Measurements from ENCODE around the gene ATP6V0A4.

Gene ATP6V0A4

GRCh38 chr7:138797715-138798320 is at the start of gene ATP6V0A4, which contains the start of gene TMEM213:
ATP6V0A4 (minus strand) TSS chr7:138798196; CDS start chr7:138771247, 26,949 bp downstream.
TMEM213 (plus strand) TSS chr7:138797994; CDS start chr7:138798105, 111 bp downstream.
- H3K4me1 ChIP-seq (ENCODE audit: low read length): no peaks in the 10 kb centered on the region
- no peak within 1 kb of the TSS for H3K4me2 ChIP-seq (ENCODE audit: low read depth, low read length)
- H3K9ac ChIP-seq (ENCODE audit: low read length): no peak within 1 kb of the TSS
- no peaks in the 10 kb centered on the region for H3K9me2 ChIP-seq (replicated peaks; ENCODE audit: insufficient read depth, low read length)
- H3K79me2 ChIP-seq (ENCODE audit: low read length): no peaks in the 10 kb centered on the region
- H3K9me3 ChIP-seq (replicated peaks; ENCODE audit: insufficient read depth, low read length): no peaks in the 10 kb centered on the region
- no peak within 1 kb of the TSS for H2AFZ ChIP-seq (ENCODE audit: low read length)
- H3K4me3 ChIP-seq (ENCODE audit: low read length): no peak within 1 kb of the TSS
- H4K20me1 ChIP-seq (ENCODE audit: insufficient read depth, low read length): no peaks in the 10 kb centered on the region
- no peak within 1 kb of the TSS for H3K27ac ChIP-seq (ENCODE audit: low read length)
- H3K27me3 ChIP-seq (replicated peaks; ENCODE audit: insufficient read depth, low read length): no peaks in the 10 kb centered on the region
- H3K36me3 ChIP-seq (replicated peaks; ENCODE audit: insufficient read depth, low read length): no peaks in the 10 kb centered on the region
- TF ChIP-seq CTCF (IDR thresholded peaks at IDR 0.05; ENCODE audit: low read length): no peak
- TF ChIP-seq EZH2 (optimal IDR thresholded peaks at IDR 0.05; ENCODE audit: low read depth, low read length): no peak
- TF ChIP-seq EZH2phosphoT487 (IDR thresholded peaks at IDR 0.05; ENCODE audit: low read length): no peak
- H3F3A ChIP-seq (ENCODE audit: insufficient read depth, low read length): no peaks in the 10 kb centered on the region
- DNase-seq: no peak

GRCh38 chr7:138845711-138846110 is 47.7 kb upstream of the ATP6V0A4 start:
- no peak overlapping the region for H3K27ac ChIP-seq (ENCODE audit: low read length)
- TF ChIP-seq CTCF (IDR thresholded peaks at IDR 0.05; ENCODE audit: low read length): no peak
- TF ChIP-seq EZH2phosphoT487 (IDR thresholded peaks at IDR 0.05; ENCODE audit: low read length): no peak
- no peak for TF ChIP-seq EZH2 (optimal IDR thresholded peaks at IDR 0.05; ENCODE audit: low read depth, low read length)
- no peaks in the 10 kb centered on the region for H4K20me1 ChIP-seq (ENCODE audit: insufficient read depth, low read length)
- no peak overlapping the region for H3K4me2 ChIP-seq (ENCODE audit: low read depth, low read length)
- no peaks in the 10 kb centered on the region for H3K27me3 ChIP-seq (replicated peaks; ENCODE audit: insufficient read depth, low read length)
- H3K4me1 ChIP-seq (ENCODE audit: low read length): no peaks in the 10 kb centered on the region
- H3K9me3 ChIP-seq (replicated peaks; ENCODE audit: insufficient read depth, low read length): no peaks in the 10 kb centered on the region
- no peaks in the 10 kb centered on the region for H3K9me2 ChIP-seq (replicated peaks; ENCODE audit: insufficient read depth, low read length)
- no peaks in the 10 kb centered on the region for H3K36me3 ChIP-seq (replicated peaks; ENCODE audit: insufficient read depth, low read length)
- H3K79me2 ChIP-seq (ENCODE audit: low read length): no peaks in the 10 kb centered on the region
- H3F3A ChIP-seq (ENCODE audit: insufficient read depth, low read length): no peaks in the 10 kb centered on the region
- no peak for DNase-seq
- no peak overlapping the region for H3K9ac ChIP-seq (ENCODE audit: low read length)
- no peak overlapping the region for H2AFZ ChIP-seq (ENCODE audit: low read length)
- H3K4me3 ChIP-seq (ENCODE audit: low read length): no peak overlapping the region

- Histone ChIP-seq H3K9me2 (replicated peaks; ENCODE audit: insufficient read depth, low read length) (no peaks in the 10 kb centered on the region), H3K4me1 (ENCODE audit: low read length) (no peaks in the 10 kb centered on the region), H3K4me2 (ENCODE audit: low read depth, low read length) (no peak overlapping the region), H3F3A (ENCODE audit: insufficient read depth, low read length) (no peaks in the 10 kb centered on the region), H3K9me3 (replicated peaks; ENCODE audit: insufficient read depth, low read length) (no peaks in the 10 kb centered on the region), H4K20me1 (ENCODE audit: insufficient read depth, low read length) (no peaks in the 10 kb centered on the region), H3K36me3 (replicated peaks; ENCODE audit: insufficient read depth, low read length) (no peaks in the 10 kb centered on the region), H2AFZ (ENCODE audit: low read length) (no peak overlapping the region), H3K9ac (ENCODE audit: low read length) (no peak overlapping the region), H3K79me2 (ENCODE audit: low read length) (no peaks in the 10 kb centered on the region), H3K27ac (ENCODE audit: low read length) (no peak overlapping the region), H3K27me3 (replicated peaks; ENCODE audit: insufficient read depth, low read length) (no peaks in the 10 kb centered on the region), H3K4me3 (ENCODE audit: low read length) (no peak overlapping the region)
- TF ChIP-seq EZH2phosphoT487 (IDR thresholded peaks at IDR 0.05; ENCODE audit: low read length) (no peak), CTCF (IDR thresholded peaks at IDR 0.05; ENCODE audit: low read length) (no peak), EZH2 (optimal IDR thresholded peaks at IDR 0.05; ENCODE audit: low read depth, low read length) (no peak)
- DNase-seq: no peak
These were observed 45.9 kb upstream of the ATP6V0A4 start for GRCh38 chr7:138843632-138844580.
